Raji (cell line): ENCODE data around the gene C1orf216.

ENCODE experiments used
- POLR2A ChIP-seq: IDR thresholded peaks from 2 replicates; pipeline ENCODE4 v1.6.1; 2011; ENCODE audit warnings: low read depth, low read length, control low read depth; ENCODE audit not compliant: insufficient read depth

The C1orf216 gene

GRCh38 chr1:35718492-35719336 is at the start of gene C1orf216:
C1orf216 (minus strand) TSS chr1:35718884; CDS start chr1:35716321, 2,563 bp downstream.
- no peak for TF ChIP-seq POLR2A

- no peak for TF ChIP-seq POLR2A
Observed at GRCh38 chr1:35764283-35764682, 45.6 kb upstream of the C1orf216 start.

GRCh38 chr1:35763201-35763600 is 44.5 kb upstream of the C1orf216 start:
- no peak for TF ChIP-seq POLR2A

GRCh38 chr1:35762141-35762540 is 43.5 kb upstream of the C1orf216 start:
- TF ChIP-seq POLR2A, result no peak

- no peak for TF ChIP-seq POLR2A
Observed at GRCh38 chr1:35756064-35756463, 37.4 kb upstream of the C1orf216 start.

GRCh38 chr1:35753626-35754260 is 35.1 kb upstream of the C1orf216 start:
- TF ChIP-seq POLR2A, result no peak

GRCh38 chr1:35748326-35748725 is 29.6 kb upstream of the C1orf216 start:
- TF ChIP-seq POLR2A, result no peak

GRCh38 chr1:35745124-35745730 is 26.5 kb upstream of the C1orf216 start:
- no peak for TF ChIP-seq POLR2A

- TF ChIP-seq POLR2A, result no peak
Observed at GRCh38 chr1:35737120-35737519, 18.4 kb upstream of the C1orf216 start.

- no peak for TF ChIP-seq POLR2A
Observed at GRCh38 chr1:35727434-35728040, 8.9 kb upstream of the C1orf216 start.

- no peak for TF ChIP-seq POLR2A
Observed at GRCh38 chr1:35726450-35727433, 8.1 kb upstream of the C1orf216 start.

- TF ChIP-seq POLR2A, result no peak
Observed at GRCh38 chr1:35725596-35725995, 6.9 kb upstream of the C1orf216 start.

- no peak for TF ChIP-seq POLR2A
Observed at GRCh38 chr1:35717911-35718476, 690 bp downstream of the C1orf216 start.

- TF ChIP-seq POLR2A, result no peak
Observed at GRCh38 chr1:35715568-35716002, 3.1 kb downstream of the C1orf216 start.
